Tongue (tissue), 2 donors: ENCODE measurements around the gene DRC7. TPM values are rescaled to one million over a fixed set of nuclear protein-coding genes. Genes with fewer than 3 reads are reported as not detected.

Experiments used
- DNase-seq: peaks from one replicate; pipeline ENCODE4 v3.0.0-alpha.2; 2015
- total RNA-seq: library from RNA; depleted of rRNA; stranded (reverse); fragments of >200 nt; gene quantifications from one replicate; pipeline ENCODE4 v1.2.3, GENCODE V29; 2014

Gene DRC7
- total RNA-seq: not detected

- DNase-seq: peak; percentile 58
These were observed at the start of gene DRC7 for GRCh38 chr16:57694725-57695679. TSS of gene DRC7 (plus strand) at chr16:57694806. CDS start at chr16:57697950, 3,144 bp downstream.

- peak; percentile 50 for DNase-seq
These were observed 49.4 kb upstream of the DRC7 start for GRCh38 chr16:57645169-57645568.

GRCh38 chr16:57645691-57646387 is 48.8 kb upstream of the DRC7 start:
- DNase-seq: peak; percentile 34

GRCh38 chr16:57646388-57647039 is 48.1 kb upstream of the DRC7 start:
- no peak for DNase-seq

- DNase-seq: peak; percentile 45
These were observed 47.3 kb upstream of the DRC7 start for GRCh38 chr16:57647136-57647875.

GRCh38 chr16:57648125-57648524 is 46.5 kb upstream of the DRC7 start:
- DNase-seq: no peak

- DNase-seq: peak; percentile 87
These were observed 45.8 kb upstream of the DRC7 start for GRCh38 chr16:57648581-57649442.

GRCh38 chr16:57649443-57649751 is 45.2 kb upstream of the DRC7 start:
- no peak for DNase-seq

GRCh38 chr16:57649846-57650245 is 44.8 kb upstream of the DRC7 start:
- no peak for DNase-seq

- DNase-seq: no peak
These were observed 43.0 kb upstream of the DRC7 start for GRCh38 chr16:57651344-57652333.

- DNase-seq: no peak
These were observed 41.7 kb upstream of the DRC7 start for GRCh38 chr16:57652695-57653471.

- DNase-seq: peak; percentile 30
These were observed 40.7 kb upstream of the DRC7 start for GRCh38 chr16:57653936-57654335.

- DNase-seq: no peak
These were observed 38.2 kb upstream of the DRC7 start for GRCh38 chr16:57656342-57656955.

- no peak for DNase-seq
These were observed 37.4 kb upstream of the DRC7 start for GRCh38 chr16:57657228-57657627.

GRCh38 chr16:57658130-57658877 is 36.3 kb upstream of the DRC7 start:
- DNase-seq: no peak

- no peak for DNase-seq
These were observed 35.5 kb upstream of the DRC7 start for GRCh38 chr16:57658878-57659674.
